Osteocyte (in vitro differentiated cells): ENCODE data around the gene MAN1A2. TPM values are rescaled to one million over a fixed set of nuclear protein-coding genes. Genes with fewer than 3 reads are reported as not detected.
A peak's percentile ranks its signal among the peaks of the same experiment; 100 is the strongest.
"Not testable (repeated sequence)": the region's sequence is repeated elsewhere in the genome, so short reads cannot be mapped to it uniquely, and the experiment has no call there.

Experiments used
- DNase-seq: peaks from one replicate; pipeline ENCODE4 v3.0.0; 2021; ENCODE audit warnings: mixed read lengths; ENCODE audit not compliant: unreplicated experiment; ENCODE audit errors: extremely low spot score
- H3K27ac Mint-ChIP-seq: one replicate; pipeline ENCODE4 v1.8.0; 2021; ENCODE audit warnings: mild to moderate bottlenecking, mixed read lengths; ENCODE audit not compliant: unreplicated experiment
- H3K27me3 Mint-ChIP-seq: one replicate; pipeline ENCODE4 v1.8.0; 2021; ENCODE audit warnings: mixed read lengths; ENCODE audit not compliant: unreplicated experiment
- H3K36me3 Mint-ChIP-seq: one replicate; pipeline ENCODE4 v1.8.0; 2021; ENCODE audit warnings: mixed read lengths; ENCODE audit not compliant: unreplicated experiment
- H3K4me1 Mint-ChIP-seq: one replicate; pipeline ENCODE4 v1.8.0; 2021; ENCODE audit warnings: mixed read lengths; ENCODE audit not compliant: unreplicated experiment
- H3K4me3 Mint-ChIP-seq: one replicate; pipeline ENCODE4 v1.8.0; 2021; ENCODE audit warnings: mild to moderate bottlenecking, moderate library complexity, mixed read lengths; ENCODE audit not compliant: unreplicated experiment
- H3K9me3 Mint-ChIP-seq: one replicate; pipeline ENCODE4 v1.8.0; 2021; ENCODE audit warnings: mixed read lengths; ENCODE audit not compliant: unreplicated experiment
- CTCF ChIP-seq: fragments of 200-600 bp; sonication (generic); IDR thresholded peaks from 2 replicates; pipeline ENCODE4 v1.5.0; 2021; ENCODE audit warnings: antibody characterized with exemption, mild to moderate bottlenecking, moderate library complexity
- total RNA-seq: library from RNA; stranded (reverse); gene quantifications from 2 replicates; pipeline ENCODE4 v1.2.1, GENCODE V29; 2021

The MAN1A2 gene
- total RNA-seq, 1 donor from 2014 or later, result 53.7 TPM

- Mint-ChIP-seq H3K27me3 (no peaks in the 10 kb centered on the region), H3K4me3 (no peak overlapping the region), H3K27ac (no peak overlapping the region), H3K9me3 (peaks cover 14% of the 10 kb centered on the region), H3K36me3 (peaks cover 33% of the 10 kb centered on the region), H3K4me1 (peaks cover 3% of the 10 kb centered on the region)
- TF ChIP-seq CTCF, result no peak
- DNase-seq, result no peak
Measured at GRCh38 chr1:117453958-117454357, 86.7 kb downstream of the MAN1A2 start.

- H3K27me3 Mint-ChIP-seq, H3K9me3 Mint-ChIP-seq, H3K27ac Mint-ChIP-seq, H3K4me1 Mint-ChIP-seq, H3K4me3 Mint-ChIP-seq, DNase-seq: not testable (repeated sequence)
- H3K36me3 Mint-ChIP-seq, result peaks cover 12% of the 10 kb centered on the region
Measured at GRCh38 chr1:117458410-117458809, 91.2 kb downstream of the MAN1A2 start.

- Mint-ChIP-seq H3K4me3 (no peak overlapping the region), H3K27me3 (no peaks in the 10 kb centered on the region), H3K27ac (peak overlapping the region; percentile 73), H3K9me3 (no peaks in the 10 kb centered on the region), H3K36me3 (peaks cover 22% of the 10 kb centered on the region), H3K4me1 (peaks cover 18% of the 10 kb centered on the region)
- TF ChIP-seq CTCF, result no peak
- no peak for DNase-seq
Measured at GRCh38 chr1:117466761-117467160, 99.5 kb downstream of the MAN1A2 start.

- Mint-ChIP-seq H3K36me3 (peaks cover 22% of the 10 kb centered on the region), H3K27me3 (no peaks in the 10 kb centered on the region), H3K9me3 (no peaks in the 10 kb centered on the region), H3K27ac (peak overlapping the region; percentile 73), H3K4me1 (peaks cover 18% of the 10 kb centered on the region), H3K4me3 (no peak overlapping the region)
- no peak for DNase-seq
- no peak for TF ChIP-seq CTCF
Measured at GRCh38 chr1:117467336-117467735, 100.1 kb downstream of the MAN1A2 start.

GRCh38 chr1:117473063-117473462 is 105.8 kb downstream of the MAN1A2 start:
- Mint-ChIP-seq H3K27me3 (no peaks in the 10 kb centered on the region), H3K9me3 (peaks cover 11% of the 10 kb centered on the region), H3K27ac (no peak overlapping the region), H3K4me1 (peaks cover under 1% of the 10 kb centered on the region), H3K36me3 (peaks cover 27% of the 10 kb centered on the region), H3K4me3 (no peak overlapping the region)
- TF ChIP-seq CTCF, result no peak
- DNase-seq, result no peak

GRCh38 chr1:117475495-117475894 is 108.2 kb downstream of the MAN1A2 start:
- not testable (repeated sequence) for H3K4me3 Mint-ChIP-seq, H3K4me1 Mint-ChIP-seq, DNase-seq, H3K27ac Mint-ChIP-seq, H3K27me3 Mint-ChIP-seq
- peaks cover 11% of the 10 kb centered on the region for H3K9me3 Mint-ChIP-seq
- H3K36me3 Mint-ChIP-seq, result peaks cover 21% of the 10 kb centered on the region
